GM12878 (cell line): ENCODE measurements around the gene ELF2. TPM values are rescaled to one million over a fixed set of nuclear protein-coding genes. Genes with fewer than 3 reads are reported as not detected.
A peak's percentile ranks its signal among the peaks of the same experiment; 100 is the strongest.

Experiments
- BACH1 ChIP-seq: fragments of 450-650 bp; IDR thresholded peaks from 2 replicates; pipeline ENCODE4 v1.6.1; 2017; ENCODE audit warnings: mild to moderate bottlenecking, borderline replicate concordance
- CBX3 ChIP-seq: fragments of 200-600 bp; sonication (generic); IDR thresholded peaks from 2 replicates; pipeline ENCODE4 v1.6.1; 2016; ENCODE audit warnings: low read depth, borderline replicate concordance
- CHD4 ChIP-seq: fragments of 200-600 bp; sonication (generic); IDR thresholded peaks from 2 replicates; pipeline ENCODE4 v1.6.1; 2016; ENCODE audit warnings: mild to moderate bottlenecking
- CREB1 ChIP-seq: IDR thresholded peaks from 2 replicates; pipeline ENCODE4 v1.6.1; 2012; ENCODE audit warnings: low read depth, mild to moderate bottlenecking, inconsistent platforms
- DPF2 ChIP-seq: fragments of 450-650 bp; IDR thresholded peaks from 2 replicates; pipeline ENCODE4 v1.6.1; 2017; ENCODE audit warnings: mild to moderate bottlenecking
- ESRRA ChIP-seq: IDR thresholded peaks from 2 replicates; pipeline ENCODE4 v1.6.1; 2012; ENCODE audit warnings: mild to moderate bottlenecking, low read length, improper control_type of control experiment
- EZH2 ChIP-seq: IDR thresholded peaks from 2 replicates; pipeline ENCODE4 v1.6.1; 2012; ENCODE audit warnings: low read depth, mild to moderate bottlenecking, control low read depth, inconsistent platforms, low read length, borderline replicate concordance; ENCODE audit not compliant: control insufficient read depth
- HCFC1 ChIP-seq: fragments of 150-350 bp; IDR thresholded peaks from 2 replicates; pipeline ENCODE4 v1.6.1; 2014; ENCODE audit warnings: low read length
- HDGF ChIP-seq: fragments of 450-650 bp; IDR thresholded peaks from 2 replicates; pipeline ENCODE4 v1.6.1; 2016; ENCODE audit warnings: antibody characterized with exemption
- IRF3 ChIP-seq: fragments of 450-650 bp; IDR thresholded peaks from 2 replicates; pipeline ENCODE4 v1.6.1; 2014; ENCODE audit warnings: mild to moderate bottlenecking
- JUND ChIP-seq: IDR thresholded peaks from 2 replicates; pipeline ENCODE4 v1.6.1; 2012; ENCODE audit warnings: low read depth, mild to moderate bottlenecking, low read length, improper control_type of control experiment, moderate library complexity
- KAT2A ChIP-seq: conservative IDR thresholded peaks from 2 replicates; pipeline ENCODE4 v1.6.1; 2011; ENCODE audit warnings: low read depth, low read length; ENCODE audit not compliant: control insufficient read depth
- MEF2B ChIP-seq: fragments of 450-650 bp; IDR thresholded peaks from 2 replicates; pipeline ENCODE4 v1.6.1; 2018; ENCODE audit warnings: mild to moderate bottlenecking, moderate library complexity; ENCODE audit not compliant: partially characterized antibody, poor library complexity, severe bottlenecking
- NRF1 ChIP-seq: conservative IDR thresholded peaks from 2 replicates; pipeline ENCODE4 v1.6.1; 2011; ENCODE audit warnings: mild to moderate bottlenecking, low read depth, low read length, improper control_type of control experiment
- POLR2A ChIP-seq: IDR thresholded peaks from 2 replicates; pipeline ENCODE4 v1.6.1; 2011; ENCODE audit warnings: low read depth, mild to moderate bottlenecking, low read length
- POLR2AphosphoS2 ChIP-seq: IDR thresholded peaks from 2 replicates; pipeline ENCODE4 v1.6.1; 2011; ENCODE audit warnings: low read depth, mild to moderate bottlenecking, low read length, improper control_type of control experiment, moderate library complexity
- RB1 ChIP-seq: fragments of 450-650 bp; formaldehyde crosslinking; IDR thresholded peaks from 2 replicates; pipeline ENCODE4 v1.6.1; 2017; ENCODE audit warnings: mild to moderate bottlenecking, borderline replicate concordance
- RCOR1 ChIP-seq: conservative IDR thresholded peaks from 2 replicates; pipeline ENCODE4 v1.6.1; 2012; ENCODE audit warnings: low read depth, low read length, improper control_type of control experiment
- RELA ChIP-seq: fragments of 450-650 bp; IDR thresholded peaks from 2 replicates; pipeline ENCODE4 v1.8.0; 2014; ENCODE audit warnings: borderline replicate concordance; ENCODE audit not compliant: partially characterized antibody
- YY1 ChIP-seq: IDR thresholded peaks from 2 replicates; pipeline ENCODE4 v1.6.1; 2011; ENCODE audit warnings: low read depth, mild to moderate bottlenecking, low read length
- ZNF24 ChIP-seq: fragments of 450-650 bp; IDR thresholded peaks from 2 replicates; pipeline ENCODE4 v1.6.1; 2017; ENCODE audit warnings: antibody characterized with exemption, mild to moderate bottlenecking
- ZSCAN29 ChIP-seq: fragments of 450-650 bp; IDR thresholded peaks from 2 replicates; pipeline ENCODE4 v1.6.1; 2017; ENCODE audit warnings: mild to moderate bottlenecking, moderate library complexity
- polyA plus RNA-seq, 11 experiments: library from polyadenylated mRNA; depleted of rRNA in 4 of 11; unstranded in 6 of 11; stranded (reverse) in 5 of 11; fragments of >200 nt; fragmentation: Nextera tagmentation in 4 of 11; fragmentation: Illumina TruSeq in 1 of 11; extraction: Ambion mirVana in 4 of 11; extraction: Trizol in 1 of 11; gene quantifications; 1 replicate in 1 of 11; 2 replicates in 10 of 11; pipeline versions ENCODE4 v1.2.1 to v1.2.3, GENCODE V29; 2011 to 2016; ENCODE audit warnings: inconsistent platforms in 2 of 11, missing spikeins in 2 of 11, low read depth in 1 of 11
- total RNA-seq, 4 experiments: library from RNA; depleted of rRNA in 3 of 4; stranded (reverse); fragments of >200 nt in 3 of 4; fragmentation: Illumina TruSeq in 1 of 4; extraction: Trizol in 1 of 4; gene quantifications; 2 replicates each; pipeline versions ENCODE4 v1.2.1 to v1.2.3, GENCODE V29; 2013 to 2021
- TF ChIP-seq, protein P1 (sequence below): IDR thresholded peaks from 2 replicates; pipeline ENCODE4 v1.6.1; 2012; ENCODE audit warnings: improper control_type of control experiment, low read depth, low read length; ENCODE audit not compliant: insufficient replicate concordance
- TF ChIP-seq, protein P2 (sequence below): fragments of 450-650 bp; conservative IDR thresholded peaks from 2 replicates; pipeline ENCODE4 v1.6.1; 2017; ENCODE audit warnings: mild to moderate bottlenecking, moderate library complexity

The ELF2 gene
- total and polyA plus RNA-seq, 10 of the 15 experiments (the other 5 are each of a cell fraction or from before 2014, with no cell fraction given), result 10.5 to 30.1 (median 20.5) TPM

GRCh38 chr4:139083956-139084803 lies 92.8 kb downstream of the ELF2 start (continued):
- TF ChIP-seq, protein P1, sequence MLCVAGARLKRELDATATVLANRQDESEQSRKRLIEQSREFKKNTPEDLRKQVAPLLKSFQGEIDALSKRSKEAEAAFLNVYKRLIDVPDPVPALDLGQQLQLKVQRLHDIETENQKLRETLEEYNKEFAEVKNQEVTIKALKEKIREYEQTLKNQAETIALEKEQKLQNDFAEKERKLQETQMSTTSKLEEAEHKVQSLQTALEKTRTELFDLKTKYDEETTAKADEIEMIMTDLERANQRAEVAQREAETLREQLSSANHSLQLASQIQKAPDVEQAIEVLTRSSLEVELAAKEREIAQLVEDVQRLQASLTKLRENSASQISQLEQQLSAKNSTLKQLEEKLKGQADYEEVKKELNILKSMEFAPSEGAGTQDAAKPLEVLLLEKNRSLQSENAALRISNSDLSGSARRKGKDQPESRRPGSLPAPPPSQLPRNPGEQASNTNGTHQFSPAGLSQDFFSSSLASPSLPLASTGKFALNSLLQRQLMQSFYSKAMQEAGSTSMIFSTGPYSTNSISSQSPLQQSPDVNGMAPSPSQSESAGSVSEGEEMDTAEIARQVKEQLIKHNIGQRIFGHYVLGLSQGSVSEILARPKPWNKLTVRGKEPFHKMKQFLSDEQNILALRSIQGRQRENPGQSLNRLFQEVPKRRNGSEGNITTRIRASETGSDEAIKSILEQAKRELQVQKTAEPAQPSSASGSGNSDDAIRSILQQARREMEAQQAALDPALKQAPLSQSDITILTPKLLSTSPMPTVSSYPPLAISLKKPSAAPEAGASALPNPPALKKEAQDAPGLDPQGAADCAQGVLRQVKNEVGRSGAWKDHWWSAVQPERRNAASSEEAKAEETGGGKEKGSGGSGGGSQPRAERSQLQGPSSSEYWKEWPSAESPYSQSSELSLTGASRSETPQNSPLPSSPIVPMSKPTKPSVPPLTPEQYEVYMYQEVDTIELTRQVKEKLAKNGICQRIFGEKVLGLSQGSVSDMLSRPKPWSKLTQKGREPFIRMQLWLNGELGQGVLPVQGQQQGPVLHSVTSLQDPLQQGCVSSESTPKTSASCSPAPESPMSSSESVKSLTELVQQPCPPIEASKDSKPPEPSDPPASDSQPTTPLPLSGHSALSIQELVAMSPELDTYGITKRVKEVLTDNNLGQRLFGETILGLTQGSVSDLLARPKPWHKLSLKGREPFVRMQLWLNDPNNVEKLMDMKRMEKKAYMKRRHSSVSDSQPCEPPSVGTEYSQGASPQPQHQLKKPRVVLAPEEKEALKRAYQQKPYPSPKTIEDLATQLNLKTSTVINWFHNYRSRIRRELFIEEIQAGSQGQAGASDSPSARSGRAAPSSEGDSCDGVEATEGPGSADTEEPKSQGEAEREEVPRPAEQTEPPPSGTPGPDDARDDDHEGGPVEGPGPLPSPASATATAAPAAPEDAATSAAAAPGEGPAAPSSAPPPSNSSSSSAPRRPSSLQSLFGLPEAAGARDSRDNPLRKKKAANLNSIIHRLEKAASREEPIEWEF, result no peak
- peak; percentile 62 for TF ChIP-seq DPF2
- TF ChIP-seq ZNF24, result peak; percentile 69
- TF ChIP-seq ESRRA, result no peak
- TF ChIP-seq IRF3, result no peak
- peak; percentile 84 for TF ChIP-seq CREB1
- peak; percentile 64; the same call in 1 of the 2 replicates for TF ChIP-seq RB1
- TF ChIP-seq NRF1, result no peak
- TF ChIP-seq YY1, result peak; percentile 90
- TF ChIP-seq CBX3, result no peak
- no peak for TF ChIP-seq JUND
- TF ChIP-seq RELA, result peak; percentile 23
- TF ChIP-seq KAT2A, result no peak
- TF ChIP-seq MEF2B, result no peak
- TF ChIP-seq POLR2A, result peak; percentile 87
- TF ChIP-seq, protein P2, sequence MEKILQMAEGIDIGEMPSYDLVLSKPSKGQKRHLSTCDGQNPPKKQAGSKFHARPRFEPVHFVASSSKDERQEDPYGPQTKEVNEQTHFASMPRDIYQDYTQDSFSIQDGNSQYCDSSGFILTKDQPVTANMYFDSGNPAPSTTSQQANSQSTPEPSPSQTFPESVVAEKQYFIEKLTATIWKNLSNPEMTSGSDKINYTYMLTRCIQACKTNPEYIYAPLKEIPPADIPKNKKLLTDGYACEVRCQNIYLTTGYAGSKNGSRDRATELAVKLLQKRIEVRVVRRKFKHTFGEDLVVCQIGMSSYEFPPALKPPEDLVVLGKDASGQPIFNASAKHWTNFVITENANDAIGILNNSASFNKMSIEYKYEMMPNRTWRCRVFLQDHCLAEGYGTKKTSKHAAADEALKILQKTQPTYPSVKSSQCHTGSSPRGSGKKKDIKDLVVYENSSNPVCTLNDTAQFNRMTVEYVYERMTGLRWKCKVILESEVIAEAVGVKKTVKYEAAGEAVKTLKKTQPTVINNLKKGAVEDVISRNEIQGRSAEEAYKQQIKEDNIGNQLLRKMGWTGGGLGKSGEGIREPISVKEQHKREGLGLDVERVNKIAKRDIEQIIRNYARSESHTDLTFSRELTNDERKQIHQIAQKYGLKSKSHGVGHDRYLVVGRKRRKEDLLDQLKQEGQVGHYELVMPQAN, result no peak; the same call in 1 of the 2 replicates
- peak; percentile 46 for TF ChIP-seq HCFC1
- no peak for TF ChIP-seq POLR2AphosphoS2
- no peak for TF ChIP-seq RCOR1
- no peak for TF ChIP-seq CHD4
- peak; percentile 62; the same call in 1 of the 2 replicates for TF ChIP-seq ZSCAN29
- peak; percentile 15; the same call in 1 of the 2 replicates for TF ChIP-seq BACH1
- TF ChIP-seq HDGF, result peak; percentile 72; the same call in 1 of the 2 replicates
- no peak for TF ChIP-seq EZH2
